ENCODE data around the gene HOXD8.
A peak's percentile ranks its signal among the peaks of the same experiment; 100 is the strongest.

Gene HOXD8

DNA sequence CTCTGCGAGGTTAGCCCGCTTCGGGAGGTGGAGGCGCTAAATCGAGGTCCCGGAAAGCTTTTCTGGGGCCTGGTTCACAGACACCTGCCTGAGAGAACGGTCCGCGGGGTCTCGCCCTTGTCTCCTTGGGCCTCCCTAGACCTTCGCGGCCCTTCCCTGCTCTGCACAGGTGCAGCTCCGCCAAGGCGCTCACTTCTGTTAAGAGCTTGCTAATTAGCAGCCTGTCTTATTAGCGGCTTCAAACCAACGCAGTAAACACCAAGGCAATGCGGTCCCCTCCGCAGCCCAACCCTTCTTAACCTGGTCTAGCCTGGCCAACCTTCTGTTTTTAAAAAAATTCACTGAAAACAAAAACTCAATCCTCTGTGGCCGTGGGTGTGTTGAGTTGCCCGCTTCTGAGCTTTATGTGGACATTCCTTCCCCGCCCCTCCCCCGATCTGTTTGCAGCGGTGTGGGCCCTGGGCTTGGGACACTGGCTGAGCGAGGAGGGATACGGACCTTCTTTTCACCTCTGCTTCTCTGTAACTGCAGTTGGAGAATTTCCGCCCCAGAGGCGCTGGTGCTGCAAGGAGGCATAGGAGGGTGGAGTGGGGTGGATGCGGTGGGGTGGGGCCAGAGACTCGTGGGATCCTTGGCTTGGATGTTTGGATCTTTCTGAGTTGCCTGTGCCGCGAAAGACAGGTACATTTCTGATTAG is 18.4 kb downstream of the HOXD8 start:
- DNase-seq = peak; percentile 16

DNA sequence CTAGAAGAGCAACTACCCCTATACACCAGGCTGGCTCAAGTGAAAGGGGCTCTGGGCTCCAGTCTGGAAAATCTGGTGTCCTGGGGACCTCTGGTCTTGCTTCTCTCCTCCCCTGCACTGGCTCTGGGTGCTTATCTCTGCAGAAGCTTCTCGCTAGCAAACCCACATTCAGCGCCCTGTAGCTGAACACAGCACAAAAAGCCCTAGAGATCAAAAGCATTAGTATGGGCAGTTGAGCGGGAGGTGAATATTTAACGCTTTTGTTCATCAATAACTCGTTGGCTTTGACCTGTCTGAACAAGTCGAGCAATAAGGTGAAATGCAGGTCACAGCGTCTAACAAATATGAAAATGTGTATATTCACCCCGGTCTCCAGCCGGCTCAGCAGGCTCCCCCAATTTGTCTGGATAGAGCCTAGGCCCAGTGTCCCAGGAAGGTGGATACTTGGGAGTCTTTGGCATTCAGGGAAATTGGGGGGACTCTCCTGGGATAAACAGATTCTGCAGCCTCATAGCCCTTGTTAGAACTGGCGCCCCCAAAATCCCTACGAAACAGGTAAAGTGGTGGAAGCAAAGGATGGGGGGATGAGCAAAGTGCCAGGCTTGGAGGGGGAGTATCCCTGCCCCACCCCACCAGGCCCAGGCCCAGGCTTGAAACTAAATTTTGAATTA is 19.4 kb downstream of the HOXD8 start:
- DNase-seq = peak; percentile 16

DNA sequence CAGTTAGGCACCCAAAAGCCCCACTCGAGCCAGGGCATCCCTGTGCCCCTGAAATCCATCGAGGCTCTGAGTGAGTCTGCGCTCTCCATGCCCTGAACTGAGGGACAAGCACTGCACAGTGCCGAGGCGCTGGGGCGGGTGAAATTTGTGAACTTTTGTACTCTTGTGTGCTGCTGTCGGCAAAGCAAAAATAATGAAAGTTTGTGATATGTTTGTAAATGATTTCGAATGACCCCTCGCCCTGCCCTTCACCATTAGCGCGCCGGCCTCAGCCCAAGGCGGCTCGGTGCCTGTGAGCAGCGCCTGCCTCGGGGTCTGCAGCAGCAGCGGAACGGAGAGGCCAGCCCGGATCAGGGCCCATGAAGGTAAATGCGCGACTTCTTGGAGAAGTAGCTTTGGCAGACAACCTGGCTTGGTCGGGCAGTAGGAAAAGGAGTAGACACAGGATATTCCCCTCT is 20.0 kb downstream of the HOXD8 start:
- DNase-seq = peak; percentile 6

DNA sequence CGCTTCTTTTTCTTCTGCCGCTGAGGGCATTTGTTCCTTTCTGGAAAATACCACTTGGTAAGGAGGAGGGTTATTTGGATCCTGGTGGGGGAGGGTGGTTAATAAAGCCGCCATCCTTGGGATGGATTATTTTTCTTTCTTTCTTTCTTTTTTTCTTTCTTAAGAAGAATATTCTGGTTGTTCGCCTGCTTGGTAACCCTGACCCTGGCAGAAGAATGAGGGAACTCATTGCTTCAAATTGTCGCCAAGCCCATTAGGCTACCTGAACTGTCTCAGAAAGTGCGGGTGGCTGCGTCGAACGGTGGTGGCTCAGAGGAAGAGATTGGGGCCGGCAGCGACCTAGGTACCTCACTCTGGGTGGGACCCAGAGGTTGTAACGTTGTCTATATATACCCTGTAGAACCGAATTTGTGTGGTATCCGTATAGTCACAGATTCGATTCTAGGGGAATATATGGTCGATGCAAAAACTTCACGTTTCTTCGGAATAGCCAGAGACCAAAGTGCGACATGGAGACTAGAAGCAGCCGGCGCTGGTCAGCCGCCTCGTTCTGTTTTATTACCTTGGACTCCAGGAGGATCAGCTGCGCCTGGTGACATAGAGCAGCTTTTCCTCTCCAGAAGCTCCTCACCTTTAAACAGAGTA is 20.6 kb downstream of the HOXD8 start:
- peak; percentile 6 for DNase-seq

DNA sequence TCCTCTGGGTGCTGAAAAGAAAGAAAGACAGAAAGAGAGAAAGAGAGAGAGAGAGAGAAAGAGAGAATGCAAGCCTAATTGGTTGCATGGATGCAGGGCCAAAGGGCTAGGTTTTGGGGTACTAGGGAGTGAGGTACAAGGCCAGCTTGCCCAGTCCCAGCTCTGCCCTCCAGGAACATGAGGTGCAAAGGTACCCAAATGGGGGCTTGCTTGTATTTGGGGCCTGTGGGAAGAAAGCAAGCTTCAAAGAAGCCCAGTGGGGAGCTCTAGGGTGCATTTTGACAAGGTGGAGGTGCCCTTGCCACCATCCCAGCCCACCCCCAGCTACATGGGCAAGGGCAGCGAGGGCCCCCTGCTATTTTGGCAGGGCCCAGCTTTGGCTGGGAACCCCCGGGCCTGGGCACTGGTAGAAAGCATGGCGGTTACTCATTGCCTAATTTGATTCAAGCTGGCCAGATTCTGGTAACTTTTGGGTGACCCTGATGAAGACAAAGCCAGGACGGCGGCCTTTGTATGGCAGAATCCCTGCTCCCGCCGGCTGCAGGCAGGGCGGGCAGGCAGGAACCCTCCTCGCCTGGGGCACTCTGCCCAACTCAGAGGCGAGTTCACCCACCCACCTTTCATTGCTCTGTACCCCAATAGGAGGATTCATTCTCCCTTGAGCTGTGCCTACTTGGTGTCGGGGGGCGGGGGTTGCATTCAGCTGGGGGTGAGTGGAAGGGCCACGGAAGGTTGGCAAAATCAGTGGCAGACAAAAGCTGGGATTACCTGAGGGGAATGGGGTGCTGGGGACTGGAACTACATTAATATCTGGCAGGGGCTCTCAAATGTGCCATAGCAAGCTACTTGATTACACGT is 21.3 kb downstream of the HOXD8 start:
- peak; percentile 13 for DNase-seq

DNA sequence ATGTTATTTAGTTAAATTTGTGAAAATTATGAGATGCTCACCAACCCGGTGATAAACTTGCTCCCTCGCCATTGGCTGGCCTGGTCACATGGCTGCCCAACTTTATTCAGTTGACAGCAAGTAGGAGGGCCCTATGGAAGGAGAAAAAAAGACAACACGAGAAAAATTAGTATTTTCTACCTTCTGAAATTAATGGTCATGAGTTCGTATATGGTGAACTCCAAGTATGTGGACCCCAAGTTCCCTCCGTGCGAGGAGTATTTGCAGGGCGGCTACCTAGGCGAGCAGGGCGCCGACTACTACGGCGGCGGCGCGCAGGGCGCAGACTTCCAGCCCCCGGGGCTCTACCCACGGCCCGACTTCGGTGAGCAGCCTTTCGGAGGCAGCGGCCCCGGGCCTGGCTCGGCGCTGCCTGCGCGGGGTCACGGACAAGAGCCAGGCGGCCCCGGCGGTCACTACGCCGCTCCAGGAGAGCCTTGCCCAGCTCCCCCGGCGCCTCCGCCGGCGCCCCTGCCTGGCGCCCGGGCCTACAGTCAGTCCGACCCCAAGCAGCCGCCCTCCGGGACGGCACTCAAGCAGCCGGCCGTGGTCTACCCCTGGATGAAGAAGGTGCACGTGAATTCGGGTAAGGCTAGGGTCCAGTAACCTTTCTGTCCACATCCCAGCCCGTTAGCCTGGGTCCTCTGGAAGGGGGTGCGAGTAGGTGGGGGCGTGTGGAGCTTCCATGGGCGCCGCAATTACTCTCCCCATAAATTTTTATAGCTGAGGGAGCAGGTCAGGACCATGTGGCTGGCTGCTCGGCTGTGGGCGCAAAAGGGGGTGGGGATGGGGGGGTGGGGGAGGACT is 22.2 kb downstream of the HOXD8 start, which contains the start of gene HOXD4:
Gene HOXD4, plus strand, starts transcription at position 109 of the 846 bp plus-strand sequence. Its CDS starts 84 bp downstream, at position 193.
- peak; percentile 24 for DNase-seq

DNA sequence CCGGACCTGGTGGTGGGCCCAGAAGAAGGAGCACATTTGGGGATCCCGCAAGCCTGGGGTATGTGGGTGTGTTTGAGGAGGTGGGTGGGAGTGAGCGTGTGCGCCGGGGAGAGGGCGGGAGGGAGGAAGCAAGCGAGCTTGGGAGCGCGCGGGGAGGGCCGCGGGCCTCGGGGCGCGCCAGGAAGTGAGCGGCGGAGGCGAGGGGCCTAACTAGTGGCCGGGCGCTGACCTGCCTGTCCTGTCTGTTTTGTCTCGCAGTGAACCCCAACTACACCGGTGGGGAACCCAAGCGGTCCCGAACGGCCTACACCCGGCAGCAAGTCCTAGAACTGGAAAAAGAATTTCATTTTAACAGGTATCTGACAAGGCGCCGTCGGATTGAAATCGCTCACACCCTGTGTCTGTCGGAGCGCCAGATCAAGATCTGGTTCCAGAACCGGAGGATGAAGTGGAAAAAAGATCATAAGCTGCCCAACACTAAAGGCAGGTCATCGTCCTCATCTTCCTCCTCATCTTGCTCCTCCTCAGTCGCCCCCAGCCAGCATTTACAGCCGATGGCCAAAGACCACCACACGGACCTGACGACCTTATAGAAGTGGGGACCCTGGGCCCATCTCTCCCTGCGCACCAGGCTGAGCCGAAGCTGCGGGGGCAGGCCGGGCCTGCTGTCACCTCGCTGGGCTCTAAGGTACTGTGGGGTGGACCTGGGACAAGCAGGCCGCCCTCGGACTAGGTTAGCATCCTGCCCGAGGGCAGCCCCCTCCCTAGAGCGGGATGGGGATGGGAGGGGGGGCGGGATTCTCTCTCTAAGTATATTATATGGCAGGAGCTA is 23.1 kb downstream of the HOXD8 start:
- DNase-seq = peak; percentile 34

DNA sequence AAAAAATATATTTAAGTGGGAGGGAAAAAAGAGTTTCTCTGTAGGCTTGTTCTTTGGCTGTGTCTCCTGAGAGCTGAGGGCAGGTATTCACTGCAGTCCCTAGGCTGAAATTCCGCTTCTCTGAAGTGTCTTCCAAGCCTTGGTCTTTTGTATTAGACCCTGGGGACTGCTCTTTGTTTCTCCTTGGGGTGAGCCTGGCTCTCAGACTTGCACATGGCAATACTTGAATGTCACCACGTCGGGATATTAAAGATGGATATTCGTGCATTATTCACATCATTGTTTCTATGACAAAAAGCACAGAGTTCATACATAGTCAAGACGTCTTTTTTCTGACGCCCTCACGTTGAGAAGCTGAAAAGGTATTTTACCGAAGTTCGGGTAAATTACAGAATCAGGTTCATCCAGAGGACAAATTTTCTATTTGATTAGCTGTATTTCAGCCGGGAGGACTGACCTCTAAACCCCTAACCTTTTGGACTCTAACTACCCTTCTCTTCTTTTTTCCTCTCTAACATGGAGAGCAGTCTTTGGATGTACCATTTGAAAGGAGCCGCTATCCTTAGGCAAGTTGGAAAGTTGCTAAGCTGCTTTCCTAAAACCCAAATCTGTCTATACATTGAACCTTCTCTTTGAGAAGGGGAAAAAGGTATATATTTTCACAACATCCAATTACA is 25.2 kb downstream of the HOXD8 start:
- DNase-seq = no peak

DNA sequence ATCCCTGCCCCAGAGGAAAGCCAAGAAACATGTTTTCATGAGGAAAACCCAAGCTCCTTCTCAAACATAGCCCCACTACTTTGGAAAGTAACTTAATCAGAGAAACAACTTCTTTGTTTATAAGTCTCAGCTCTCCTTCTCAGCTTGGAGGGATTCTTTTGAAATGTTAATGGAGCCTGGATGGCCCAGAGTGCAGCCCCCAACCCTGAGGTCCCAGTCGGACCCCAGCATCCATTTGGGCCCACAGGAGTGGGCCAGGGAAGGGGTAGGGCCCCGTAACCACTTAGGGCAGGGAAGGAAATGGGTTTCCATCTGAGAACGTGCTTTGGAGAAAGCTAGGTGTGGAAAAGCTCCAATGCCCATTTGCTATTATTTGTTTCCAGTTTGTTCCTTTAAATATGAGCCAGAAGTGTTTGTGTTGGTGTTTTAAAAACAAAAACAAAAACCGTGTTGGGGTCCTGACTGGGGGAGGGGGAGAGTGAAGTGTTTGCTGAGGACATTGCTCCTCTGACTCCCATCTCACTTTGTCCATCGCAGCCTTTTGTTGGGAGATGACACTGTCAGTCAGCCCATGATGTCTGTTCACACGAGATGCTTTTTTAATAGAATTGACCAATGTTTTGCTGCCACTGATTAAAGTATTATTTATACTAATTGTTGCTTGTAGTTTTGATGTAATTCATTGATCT is 26.0 kb downstream of the HOXD8 start:
- DNase-seq = no peak

DNA sequence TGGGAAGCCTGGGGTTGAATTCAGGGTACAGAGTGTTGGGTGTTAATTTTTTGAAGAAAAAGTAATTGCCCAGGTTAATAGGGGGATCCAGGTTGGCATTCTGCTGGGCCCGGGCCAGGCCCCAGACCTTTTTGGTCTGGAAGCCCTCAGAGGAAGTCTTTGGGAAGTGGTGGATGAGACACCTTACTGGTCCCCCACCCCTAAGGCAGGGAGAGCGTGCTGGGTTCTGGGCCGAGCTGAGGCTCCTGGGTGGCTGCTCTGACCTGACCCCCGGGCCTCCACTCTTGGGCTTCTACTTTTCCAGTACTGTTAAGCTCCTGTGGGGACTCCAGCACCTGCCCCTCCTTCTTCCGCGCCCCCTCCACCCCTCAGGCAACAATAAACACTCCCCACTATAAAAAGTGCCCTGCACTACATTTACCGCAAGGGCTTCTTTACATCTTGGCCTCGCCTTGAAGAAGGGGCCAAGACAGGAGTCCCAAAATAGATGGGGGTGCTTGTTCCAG is 26.8 kb downstream of the HOXD8 start:
- no peak for DNase-seq

DNA sequence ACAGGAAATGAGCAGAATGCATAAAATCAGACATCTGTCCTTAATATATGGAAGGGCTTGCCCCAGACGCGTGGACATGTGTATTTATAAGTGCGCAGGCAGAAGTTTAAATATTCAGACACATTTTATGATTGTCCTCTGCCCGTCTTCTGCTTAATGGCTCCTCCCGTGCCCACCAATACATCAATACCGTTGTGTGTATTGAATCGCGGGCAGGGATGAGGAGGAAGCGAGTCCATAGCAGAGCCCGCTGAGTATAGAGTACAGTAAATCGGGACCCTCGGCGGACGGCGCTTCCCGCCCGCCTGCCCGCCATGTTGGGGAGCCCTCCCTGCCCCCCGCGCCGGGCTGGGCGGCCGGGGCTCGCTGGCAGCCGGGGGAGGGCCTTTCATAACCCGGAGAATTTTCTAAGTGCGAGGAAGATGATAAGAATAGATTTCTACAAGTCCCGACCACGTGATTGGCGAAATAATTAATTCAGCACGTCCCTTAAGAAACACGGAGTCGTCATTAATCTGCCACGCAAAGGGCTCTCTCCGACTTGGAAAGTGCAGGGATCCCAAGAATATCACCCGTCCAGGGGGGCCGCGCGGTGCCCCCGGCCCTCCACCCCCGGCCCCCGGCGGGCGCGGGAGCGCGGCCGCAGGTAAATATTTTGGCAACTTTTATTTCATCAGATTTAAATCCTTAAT is 27.4 kb downstream of the HOXD8 start, which contains the start of gene HOXD3:
Gene HOXD3, plus strand, starts transcription at position 501 of the 692 bp plus-strand sequence. CDS start 11,808 bp downstream, outside the sequence.
- DNase-seq = no peak

DNA sequence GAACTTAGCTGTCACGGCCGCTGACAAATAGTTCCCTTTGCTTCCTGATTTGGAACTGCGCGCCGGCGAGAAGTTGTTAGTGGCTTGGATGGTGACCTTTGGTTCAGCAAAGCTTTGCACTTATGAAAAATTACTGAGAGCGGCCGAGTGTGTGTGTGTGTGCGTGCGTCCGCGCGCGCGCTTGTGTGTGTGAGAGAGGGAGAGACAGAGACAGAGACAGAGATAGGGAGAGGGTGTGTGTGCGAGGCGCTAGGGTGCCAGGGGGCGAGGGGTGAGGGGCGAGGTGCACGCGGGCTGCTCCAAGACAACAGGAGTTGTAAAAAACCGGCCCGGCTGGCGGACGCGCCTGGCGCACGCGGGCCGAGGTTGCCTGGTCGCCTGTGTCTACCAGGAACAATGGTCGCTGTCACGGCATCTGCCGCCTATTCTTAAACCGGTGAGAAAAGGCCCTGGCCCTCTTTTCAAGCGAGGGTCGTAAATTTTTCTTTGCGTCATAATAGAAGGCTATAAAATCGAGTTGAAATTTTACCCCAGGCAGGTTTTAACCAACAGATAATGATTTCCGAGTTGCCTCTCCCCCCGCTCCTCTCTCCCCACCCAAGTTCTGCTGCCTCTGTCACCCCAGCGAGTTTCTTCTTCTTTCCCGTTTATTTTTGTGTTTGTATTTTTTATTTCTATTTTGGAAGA is 28.1 kb downstream of the HOXD8 start:
- DNase-seq = no peak

DNA sequence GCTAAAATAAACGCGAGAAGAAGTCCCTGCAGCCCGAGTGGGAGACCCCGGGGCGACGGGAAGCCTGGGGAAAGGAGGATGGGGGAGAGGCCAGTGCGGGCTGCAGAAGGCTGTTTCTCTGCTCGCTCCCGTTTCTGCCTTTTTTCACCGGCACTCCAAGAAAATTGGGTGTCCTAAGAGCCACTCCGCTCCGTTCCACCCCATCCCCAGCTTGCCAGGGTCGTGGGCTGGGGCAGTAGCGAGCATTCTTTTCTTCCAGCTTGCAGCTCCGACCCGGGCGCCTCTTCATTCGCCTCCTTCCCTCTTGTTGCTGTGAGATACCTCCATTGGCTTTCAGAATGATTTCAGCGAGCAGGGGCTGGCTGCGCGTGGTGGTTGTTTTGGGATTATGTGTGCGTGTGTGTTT is 28.7 kb downstream of the HOXD8 start:
- no peak for DNase-seq

DNA sequence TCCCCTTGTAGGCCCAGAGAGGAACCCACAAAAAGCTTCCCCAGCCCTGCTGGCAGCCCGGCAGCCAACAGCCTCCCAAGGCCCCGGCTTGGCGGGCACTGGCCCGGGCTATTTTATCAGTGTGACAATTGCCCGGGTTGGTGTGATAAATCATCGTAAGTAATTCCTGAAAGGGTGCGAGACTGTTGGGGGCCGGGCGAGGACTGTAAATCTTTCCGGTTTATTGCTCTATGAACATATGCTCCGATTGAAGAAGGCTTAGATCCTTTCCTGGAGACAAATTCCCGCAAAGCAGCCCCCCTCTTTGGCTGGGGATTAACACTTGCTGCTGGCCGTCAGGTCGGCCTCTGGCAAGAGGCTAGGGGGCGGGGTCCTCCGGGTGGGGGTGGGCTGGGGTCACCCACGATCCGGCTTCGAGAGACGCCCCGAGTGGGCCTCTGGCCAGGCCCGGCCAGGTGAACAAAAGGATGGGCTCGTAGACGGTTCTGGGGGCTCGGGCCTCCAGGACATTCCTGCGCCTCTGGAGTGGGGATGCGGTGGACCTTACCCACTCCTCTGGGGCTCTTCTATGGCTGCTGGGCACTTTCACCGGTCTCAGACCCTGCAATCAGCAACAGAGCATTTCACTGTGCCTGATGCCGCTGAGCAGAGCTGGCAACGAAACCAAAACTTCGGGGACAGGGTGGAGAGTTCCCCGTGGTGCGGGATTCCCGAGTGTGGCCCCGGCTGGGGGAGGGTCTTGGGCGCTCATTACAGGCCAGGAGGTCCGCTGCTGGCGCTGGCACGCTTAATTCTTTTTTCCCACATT is 29.6 kb downstream of the HOXD8 start:
- no peak for DNase-seq

DNA sequence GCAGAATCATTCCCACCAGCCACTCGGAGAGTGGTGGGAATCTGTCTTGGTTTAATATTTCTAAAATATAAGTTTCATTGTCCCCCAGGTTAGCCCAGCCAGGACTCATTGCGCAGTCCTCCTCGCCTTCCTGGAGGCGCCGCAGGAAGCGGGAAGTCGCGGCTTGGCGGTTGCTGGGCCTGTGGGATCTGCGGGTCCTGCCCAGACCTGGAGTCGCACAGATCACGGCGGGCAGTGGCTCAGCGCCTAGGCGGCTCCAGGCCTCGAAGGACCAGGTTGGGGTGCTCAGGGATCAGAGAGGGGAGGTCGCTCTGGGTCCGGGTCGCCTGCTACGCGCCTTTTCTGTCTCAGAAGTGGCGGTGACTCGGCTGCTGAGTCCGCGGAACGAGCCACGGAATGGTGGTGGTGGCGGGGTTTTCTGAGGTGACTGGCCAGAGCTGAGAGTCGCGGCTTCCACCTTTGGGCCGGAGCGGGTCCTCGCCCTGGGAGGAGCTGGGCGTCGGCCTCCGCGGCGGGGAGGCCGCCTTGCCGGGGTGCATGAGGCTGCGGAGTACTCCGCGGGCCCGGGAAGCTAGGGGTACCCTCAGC is 30.3 kb downstream of the HOXD8 start:
- DNase-seq = no peak

DNA sequence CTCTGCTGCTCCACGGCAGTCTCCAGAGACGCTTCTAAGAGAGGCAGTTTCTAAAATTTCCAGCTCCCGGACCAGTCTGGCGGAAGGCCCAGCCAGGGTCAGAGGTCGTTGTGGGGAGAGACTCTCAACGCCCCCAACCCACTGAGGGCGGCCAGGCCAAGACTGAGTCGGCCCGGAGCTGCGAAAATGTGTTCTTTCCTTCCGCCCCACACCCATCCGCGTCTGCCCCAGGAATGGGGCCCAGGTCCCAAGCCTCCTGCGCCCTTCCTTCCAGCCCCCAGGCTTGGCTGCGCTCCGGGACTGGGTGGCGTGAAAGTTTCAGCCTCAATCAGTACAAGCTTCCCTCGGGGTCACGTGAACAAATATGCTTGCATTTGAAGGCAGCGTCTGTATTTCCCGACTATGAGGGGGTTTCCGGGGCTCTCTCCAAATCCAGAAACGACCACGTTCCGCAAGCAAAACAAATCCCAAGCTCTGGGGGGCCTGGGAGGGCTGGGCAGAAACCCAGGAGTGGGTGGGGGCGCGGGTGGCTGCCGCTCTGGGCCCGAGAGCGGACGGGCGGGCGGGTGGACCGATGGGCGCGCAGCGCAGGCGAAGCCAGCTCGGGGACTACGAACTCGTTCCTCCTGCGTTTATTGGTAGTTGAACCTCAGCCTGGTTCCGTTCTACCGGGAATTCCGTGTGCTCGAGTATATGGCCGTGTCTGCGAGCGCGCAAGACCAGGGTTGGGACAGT is 30.9 kb downstream of the HOXD8 start:
- peak; percentile 66 for DNase-seq

All from left hindlimb (tissue), 1 donor.